PC-9 (cell line): ENCODE results near the gene TMEM164.

Experiments used
- CTCF ChIP-seq: fragments of 200-600 bp; sonication (generic); conservative IDR thresholded peaks from 2 replicates; pipeline ENCODE4 v1.6.1; 2017; ENCODE audit warnings: mixed run types, antibody characterized with exemption, mild to moderate bottlenecking, moderate library complexity
- EZH2 ChIP-seq: fragments of 200-600 bp; sonication (generic); IDR thresholded peaks from 2 replicates; pipeline ENCODE4 v1.8.0; 2017; ENCODE audit warnings: antibody characterized with exemption, low read depth

- no peak for TF ChIP-seq CTCF
- no peak for TF ChIP-seq EZH2
Measured at GRCh38 chrX:110015032-110015431, 12.1 kb downstream of the TMEM164 start.
